Left lung (tissue), 10 donors: ENCODE measurements around the gene ATCAY. TPM values are rescaled to one million over a fixed set of nuclear protein-coding genes. Genes with fewer than 3 reads are reported as not detected.

Experiments used
- ATAC-seq: fragments of 200-7000 bp; cut with Tn5 transposase; one replicate; pipeline ENCODE4 v1.9.1; 2020; ENCODE audit warnings: moderate library complexity
- DNase-seq, 4 donors: peaks; one replicate each; pipeline ENCODE4 v3.0.0-alpha.2; 2013 to 2020
- H3K27ac ChIP-seq, 2 donors: fragments of 200-600 bp; sonication (generic) in 1 of 2; one replicate each; pipeline versions ENCODE4 v1.5.0 to v1.8.0; 2020 to 2021
- H3K27me3 ChIP-seq, 2 donors: fragments of 200-600 bp; sonication (generic) in 1 of 2; one replicate each; pipeline versions ENCODE4 v1.5.0 to v1.8.0; 2020 to 2021
- H3K36me3 ChIP-seq, 2 donors: fragments of 200-600 bp; sonication (generic) in 1 of 2; one replicate each; pipeline versions ENCODE4 v1.5.0 to v1.8.0; 2020 to 2021
- H3K4me1 ChIP-seq, 2 donors: fragments of 200-600 bp; one replicate each; pipeline ENCODE4 v1.8.0; 2021
- H3K4me3 ChIP-seq, 2 donors: fragments of 200-600 bp; sonication (generic) in 1 of 2; one replicate each; pipeline versions ENCODE4 v1.5.0 to v1.8.0; 2020 to 2021; ENCODE audit warnings: mild to moderate bottlenecking in 1 of 2
- H3K9me3 ChIP-seq, 2 donors: fragments of 200-600 bp; sonication (generic) in 1 of 2; one replicate each; pipeline versions ENCODE4 v1.5.0 to v1.8.0; 2020 to 2021
- CTCF ChIP-seq, 2 donors: fragments of 200-600 bp; sonication (generic) in 1 of 2; IDR thresholded peaks; one replicate each; pipeline versions ENCODE4 v1.5.0 to v1.8.0; 2021; ENCODE audit warnings: antibody characterized with exemption in 2 of 2
- intact Hi-C, 2 donors: fragments of 100-400 bp; cut with DNase I; formaldehyde crosslinking; loops; one replicate each; pipeline versions ENCODE4 v1.11.2 to v1.14.2; 2022
- polyA plus RNA-seq, 6 donors: library from polyadenylated mRNA; unstranded; fragments of 120-200 nt; gene quantifications; one replicate each; pipeline ENCODE4 v1.2.1, GENCODE V29; 2013; ENCODE audit not compliant: insufficient read length in 6 of 6
- total RNA-seq, 2 donors: library from RNA; stranded (reverse); fragmentation: NEBNext Ultra II Directional; extraction: Animal tissue kit (Norgen Biotek cat#: 25700); gene quantifications; one replicate each; pipeline ENCODE4 v1.2.1, GENCODE V29; 2021
- donor health status: DM: no; HTN: yes; CAD: no.
- donor health status: DM: no; HTN: no; CAD: no.

Gene ATCAY
- total and polyA plus RNA-seq, 8 donors = 0.14 to 0.34 (median 0.16) TPM; not detected in 2

- DNase-seq = peak in 1 of 4 donors; percentile 16
- no peaks in the 10 kb centered on the region for H3K36me3 ChIP-seq
- H3K4me3 ChIP-seq = no peak overlapping the region
- TF ChIP-seq CTCF (IDR thresholded peaks at IDR 0.05) = no peak
- H3K27me3 ChIP-seq = no peaks in the 10 kb centered on the region
- no peak overlapping the region for H3K27ac ChIP-seq
- ATAC-seq = no peak
- intact Hi-C loops = no loop called here
- H3K4me1 ChIP-seq = no peaks in the 10 kb centered on the region
- peaks cover 0 to 19% of the 10 kb centered on the region in 2 donors for H3K9me3 ChIP-seq
These were observed 31.4 kb upstream of the ATCAY start for GRCh38 chr19:3849092-3849491.

- no peak for ATAC-seq
- intact Hi-C loops = no loop called here
These were observed 30.7 kb upstream of the ATCAY start for GRCh38 chr19:3849787-3850186.

GRCh38 chr19:3850320-3850972 is 30.0 kb upstream of the ATCAY start:
- no peaks in the 10 kb centered on the region for H3K36me3 ChIP-seq
- peaks cover 0 to 19% of the 10 kb centered on the region in 2 donors for H3K9me3 ChIP-seq
- no peak for DNase-seq
- intact Hi-C loops = no loop called here
- no peak for ATAC-seq
- no peak overlapping the region for H3K27ac ChIP-seq
- H3K27me3 ChIP-seq = no peaks in the 10 kb centered on the region
- no peak overlapping the region for H3K4me3 ChIP-seq
- no peaks in the 10 kb centered on the region for H3K4me1 ChIP-seq
- TF ChIP-seq CTCF (IDR thresholded peaks at IDR 0.05) = no peak

More at GRCh38 chr19:3849787-3850186, 30.7 kb upstream of the ATCAY start:
- H3K27ac ChIP-seq = no peak overlapping the region
- H3K27me3 ChIP-seq = no peaks in the 10 kb centered on the region
- no peaks in the 10 kb centered on the region for H3K36me3 ChIP-seq
- TF ChIP-seq CTCF (IDR thresholded peaks at IDR 0.05) = no peak
- H3K4me3 ChIP-seq = no peak overlapping the region
- no peak for DNase-seq
- peaks cover 0 to 19% of the 10 kb centered on the region in 2 donors for H3K9me3 ChIP-seq
- H3K4me1 ChIP-seq = no peaks in the 10 kb centered on the region

GRCh38 chr19:3851254-3852176 is 29.0 kb upstream of the ATCAY start:
- Histone ChIP-seq H3K9me3 (peaks cover 0 to 19% of the 10 kb centered on the region in 2 donors), H3K27ac (no peak overlapping the region), H3K4me3 (no peak overlapping the region), H3K36me3 (no peaks in the 10 kb centered on the region), H3K4me1 (no peaks in the 10 kb centered on the region), H3K27me3 (no peaks in the 10 kb centered on the region)
- no peak for TF ChIP-seq CTCF (IDR thresholded peaks at IDR 0.05)
- intact Hi-C loops = no loop called here
- no peak for DNase-seq
- ATAC-seq = no peak

GRCh38 chr19:3852177-3852511 is 28.3 kb upstream of the ATCAY start:
- TF ChIP-seq CTCF (IDR thresholded peaks at IDR 0.05) = no peak
- Histone ChIP-seq H3K27me3 (no peaks in the 10 kb centered on the region), H3K9me3 (peaks cover 0 to 19% of the 10 kb centered on the region in 2 donors), H3K4me1 (no peaks in the 10 kb centered on the region), H3K4me3 (no peak overlapping the region), H3K27ac (no peak overlapping the region), H3K36me3 (no peaks in the 10 kb centered on the region)
- DNase-seq = no peak
- no peak for ATAC-seq
- intact Hi-C loops = no loop called here
